Stimulated activated CD4-positive, alpha-beta T cell treated with anti-CD3 and anti-CD28 coated beads, TNF-alpha, amount 100 ng/mL, for 1 hour (primary cell): Measurements from ENCODE around the gene CALML6.

ENCODE experiments used
- DNase-seq, 3 donors: peaks; one replicate each; pipeline ENCODE4 v3.0.0-alpha.2; 2020; ENCODE audit warnings: low read depth in 3 of 3, low spot score in 1 of 3

The CALML6 gene

DNA sequence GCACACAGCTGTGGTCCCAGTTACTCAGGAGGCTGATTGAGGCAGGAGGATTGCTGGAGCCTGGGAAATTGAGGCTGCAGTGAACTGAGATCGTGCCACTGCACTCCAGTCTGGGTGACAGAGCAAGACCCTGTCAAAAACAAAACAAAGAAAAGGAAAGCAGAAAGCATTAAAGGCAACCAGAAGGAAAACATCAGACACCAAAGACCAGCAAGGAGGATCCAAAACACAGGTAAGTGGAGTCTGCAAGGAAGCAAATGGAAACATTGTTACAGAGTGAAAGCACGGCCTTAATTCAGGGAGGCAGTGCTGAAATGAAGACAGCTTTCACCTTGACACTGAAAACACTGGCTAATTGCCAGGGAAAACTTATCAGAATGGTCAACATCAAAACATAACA, 47.7 kb downstream of the CALML6 start:
- no peak for DNase-seq

DNA sequence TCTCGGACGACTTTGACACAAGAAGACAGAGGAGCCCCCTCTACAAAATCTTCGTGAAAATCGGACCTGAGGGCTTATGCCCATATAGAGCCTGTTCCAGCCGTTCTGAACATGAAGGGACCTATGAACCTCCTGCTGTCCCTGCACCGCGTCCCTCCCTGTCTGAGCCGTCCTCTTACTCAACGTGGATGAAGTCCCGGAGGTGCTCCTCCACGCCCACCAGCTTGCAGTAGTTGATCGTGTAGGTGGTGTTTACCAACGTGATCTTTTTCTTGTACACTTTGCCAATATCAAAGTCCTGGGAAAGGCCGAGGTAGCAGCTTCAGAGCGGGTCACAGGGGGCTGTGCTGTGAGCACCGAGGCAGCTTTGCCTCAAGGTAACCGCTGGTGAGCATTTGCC, 48.5 kb downstream of the CALML6 start:
- DNase-seq: no peak

DNA sequence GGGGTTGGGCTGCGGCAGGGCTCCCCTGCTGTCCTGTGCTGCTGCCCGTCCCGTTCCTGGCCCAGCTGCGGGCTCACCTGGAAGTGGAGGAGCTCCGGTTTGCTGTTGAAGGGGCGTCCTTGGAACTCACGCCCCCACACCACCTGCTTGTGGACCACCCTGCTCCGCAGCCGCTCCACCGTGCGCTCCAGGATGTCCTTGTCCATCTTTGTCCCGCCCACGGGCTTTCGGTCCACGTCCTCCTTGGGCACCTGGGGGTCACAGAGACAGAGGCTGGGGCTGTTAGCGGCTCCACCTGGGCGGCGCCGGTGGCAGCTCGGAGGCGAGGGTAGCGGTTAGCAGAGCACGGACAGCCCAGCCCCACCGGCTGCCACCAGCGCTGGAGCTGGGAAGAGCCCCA, 49.8 kb downstream of the CALML6 start:
- no peak for DNase-seq

DNA sequence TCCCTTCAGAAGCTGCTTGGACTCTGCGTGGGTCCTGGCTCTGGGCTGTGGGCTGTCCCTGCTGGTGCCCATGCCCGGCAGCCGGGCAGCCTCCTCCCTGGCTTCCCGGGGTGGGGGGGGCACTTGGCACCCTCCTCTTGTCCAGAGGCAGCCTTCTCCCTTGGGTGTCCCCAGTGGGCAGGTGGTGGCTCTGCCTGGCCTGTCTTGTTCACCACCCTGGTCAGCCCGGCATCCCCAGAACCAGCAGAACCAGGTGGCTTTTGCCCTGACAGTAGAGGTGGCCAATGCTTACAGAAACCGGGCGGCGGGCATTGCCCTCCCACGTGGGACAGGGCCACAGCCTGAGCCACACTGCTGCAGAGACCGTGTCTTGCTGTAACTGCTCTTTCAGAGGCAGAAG, 50.5 kb downstream of the CALML6 start:
- DNase-seq: no peak

DNA sequence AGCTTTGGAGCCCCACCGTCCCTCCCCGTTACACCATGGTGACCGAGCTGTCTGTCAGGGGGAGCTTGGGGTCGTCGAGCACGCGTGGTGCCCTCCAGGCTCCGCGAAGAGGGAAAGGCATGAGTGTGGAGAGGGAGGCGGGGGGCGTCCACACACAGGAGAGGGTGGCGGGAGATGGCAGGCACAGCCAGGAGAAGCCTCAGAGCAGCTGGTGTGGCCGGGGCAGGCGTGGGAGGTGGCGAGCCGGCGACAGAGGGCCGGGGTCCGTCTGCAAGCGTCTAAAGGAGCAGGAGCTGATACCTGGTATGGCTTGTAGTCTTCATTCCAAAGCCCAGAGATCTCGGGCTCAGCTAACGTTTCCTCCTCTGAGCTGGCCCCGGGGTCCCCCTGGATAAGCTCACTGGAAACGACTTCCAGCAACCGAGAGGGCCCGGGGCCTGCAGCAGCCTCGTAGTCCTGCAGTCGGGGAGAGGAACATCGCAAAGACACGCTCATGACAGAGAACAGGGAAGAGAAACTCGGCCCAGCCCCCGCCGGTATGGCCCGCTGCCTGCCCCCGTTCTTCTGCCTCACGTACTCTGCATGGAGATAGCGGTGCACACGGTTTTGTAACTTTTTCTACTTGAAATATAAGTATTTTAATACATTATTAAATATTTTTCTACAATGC, 51.1 kb downstream of the CALML6 start:
- no peak for DNase-seq
